WTC11 (cell line): Measurements from ENCODE around the gene NOL7.

Experiments
- ELF4 ChIP-seq: sonication (generic); formaldehyde crosslinking; IDR thresholded peaks from 2 replicates; pipeline ENCODE4 v1.8.1; 2022; ENCODE audit warnings: low read depth, mild to moderate bottlenecking, moderate library complexity, missing genetic modification reagents
- TF ChIP-seq, protein P1 (sequence below): fragments of 200-600 bp; IDR thresholded peaks from 2 replicates; pipeline ENCODE4 v1.8.0; 2022; ENCODE audit warnings: antibody characterized with exemption
- TF ChIP-seq, protein P2 (sequence below): sonication (generic); formaldehyde crosslinking; IDR thresholded peaks from 2 replicates; pipeline ENCODE4 v1.8.1; 2022; ENCODE audit warnings: low read depth, missing genetic modification reagents, borderline replicate concordance
- TF ChIP-seq, protein P3 (sequence below): sonication (generic); formaldehyde crosslinking; IDR thresholded peaks from 2 replicates; pipeline ENCODE4 v1.8.1; 2023; ENCODE audit warnings: mild to moderate bottlenecking, moderate library complexity, missing genetic modification reagents

DNA sequence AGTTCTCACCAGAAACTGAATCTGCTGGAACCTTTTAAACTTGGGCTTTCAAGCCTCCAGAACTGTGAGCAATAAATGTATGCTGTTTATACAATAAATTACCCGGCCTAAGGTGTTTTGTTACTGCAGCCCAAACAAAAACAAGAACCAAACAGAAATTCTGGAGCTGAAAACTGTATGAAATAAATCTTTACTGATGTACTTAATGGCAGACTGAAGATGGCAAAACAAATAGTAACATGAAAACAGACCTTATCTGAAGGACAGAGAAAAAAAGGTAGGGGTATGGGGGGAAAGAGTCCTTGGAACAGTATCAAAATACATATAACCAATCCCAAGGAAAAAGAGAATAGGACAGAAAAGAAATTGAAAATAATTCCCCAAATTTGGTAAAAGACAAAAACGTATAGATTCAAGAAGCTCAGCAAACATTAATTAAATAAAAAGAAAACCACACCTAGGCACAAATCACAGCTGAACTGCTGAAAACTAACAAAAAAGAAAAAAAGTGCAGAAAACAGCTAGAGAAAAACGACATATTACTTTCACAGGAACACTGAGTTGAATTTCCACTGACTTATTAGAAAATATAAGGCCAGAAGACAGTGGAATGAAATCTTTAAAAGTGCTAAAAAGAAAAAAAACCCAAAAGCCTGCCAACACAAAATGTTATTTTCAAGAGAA lies 47.7 kb downstream of the NOL7 start:
- TF ChIP-seq, protein P1, sequence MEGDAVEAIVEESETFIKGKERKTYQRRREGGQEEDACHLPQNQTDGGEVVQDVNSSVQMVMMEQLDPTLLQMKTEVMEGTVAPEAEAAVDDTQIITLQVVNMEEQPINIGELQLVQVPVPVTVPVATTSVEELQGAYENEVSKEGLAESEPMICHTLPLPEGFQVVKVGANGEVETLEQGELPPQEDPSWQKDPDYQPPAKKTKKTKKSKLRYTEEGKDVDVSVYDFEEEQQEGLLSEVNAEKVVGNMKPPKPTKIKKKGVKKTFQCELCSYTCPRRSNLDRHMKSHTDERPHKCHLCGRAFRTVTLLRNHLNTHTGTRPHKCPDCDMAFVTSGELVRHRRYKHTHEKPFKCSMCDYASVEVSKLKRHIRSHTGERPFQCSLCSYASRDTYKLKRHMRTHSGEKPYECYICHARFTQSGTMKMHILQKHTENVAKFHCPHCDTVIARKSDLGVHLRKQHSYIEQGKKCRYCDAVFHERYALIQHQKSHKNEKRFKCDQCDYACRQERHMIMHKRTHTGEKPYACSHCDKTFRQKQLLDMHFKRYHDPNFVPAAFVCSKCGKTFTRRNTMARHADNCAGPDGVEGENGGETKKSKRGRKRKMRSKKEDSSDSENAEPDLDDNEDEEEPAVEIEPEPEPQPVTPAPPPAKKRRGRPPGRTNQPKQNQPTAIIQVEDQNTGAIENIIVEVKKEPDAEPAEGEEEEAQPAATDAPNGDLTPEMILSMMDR: no peak
- TF ChIP-seq ELF4 (CRISPR knock-in tag): no peak
- TF ChIP-seq, protein P2, sequence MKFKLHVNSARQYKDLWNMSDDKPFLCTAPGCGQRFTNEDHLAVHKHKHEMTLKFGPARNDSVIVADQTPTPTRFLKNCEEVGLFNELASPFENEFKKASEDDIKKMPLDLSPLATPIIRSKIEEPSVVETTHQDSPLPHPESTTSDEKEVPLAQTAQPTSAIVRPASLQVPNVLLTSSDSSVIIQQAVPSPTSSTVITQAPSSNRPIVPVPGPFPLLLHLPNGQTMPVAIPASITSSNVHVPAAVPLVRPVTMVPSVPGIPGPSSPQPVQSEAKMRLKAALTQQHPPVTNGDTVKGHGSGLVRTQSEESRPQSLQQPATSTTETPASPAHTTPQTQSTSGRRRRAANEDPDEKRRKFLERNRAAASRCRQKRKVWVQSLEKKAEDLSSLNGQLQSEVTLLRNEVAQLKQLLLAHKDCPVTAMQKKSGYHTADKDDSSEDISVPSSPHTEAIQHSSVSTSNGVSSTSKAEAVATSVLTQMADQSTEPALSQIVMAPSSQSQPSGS: no peak
- TF ChIP-seq, protein P3, sequence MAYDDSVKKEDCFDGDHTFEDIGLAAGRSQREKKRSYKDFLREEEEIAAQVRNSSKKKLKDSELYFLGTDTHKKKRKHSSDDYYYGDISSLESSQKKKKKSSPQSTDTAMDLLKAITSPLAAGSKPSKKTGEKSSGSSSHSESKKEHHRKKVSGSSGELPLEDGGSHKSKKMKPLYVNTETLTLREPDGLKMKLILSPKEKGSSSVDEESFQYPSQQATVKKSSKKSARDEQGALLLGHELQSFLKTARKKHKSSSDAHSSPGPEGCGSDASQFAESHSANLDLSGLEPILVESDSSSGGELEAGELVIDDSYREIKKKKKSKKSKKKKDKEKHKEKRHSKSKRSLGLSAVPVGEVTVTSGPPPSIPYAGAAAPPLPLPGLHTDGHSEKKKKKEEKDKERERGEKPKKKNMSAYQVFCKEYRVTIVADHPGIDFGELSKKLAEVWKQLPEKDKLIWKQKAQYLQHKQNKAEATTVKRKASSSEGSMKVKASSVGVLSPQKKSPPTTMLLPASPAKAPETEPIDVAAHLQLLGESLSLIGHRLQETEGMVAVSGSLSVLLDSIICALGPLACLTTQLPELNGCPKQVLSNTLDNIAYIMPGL (CRISPR knock-in tag): no peak
